Ascending aorta (tissue), 2 donors: ENCODE measurements around the gene MBTPS2. TPM values are rescaled to one million over a fixed set of nuclear protein-coding genes. Genes with fewer than 3 reads are reported as not detected.

Experiments
- DNase-seq, 2 donors: peaks; one replicate each; pipeline ENCODE4 v3.0.0-alpha.2; 2019; ENCODE audit warnings: low spot score in 2 of 2
- H3K27ac ChIP-seq, 2 donors: fragments of 200-600 bp; sonication (generic); one replicate each; pipeline ENCODE4 v1.5.1; 2016 to 2017; ENCODE audit warnings: mild to moderate bottlenecking in 1 of 2
- H3K27me3 ChIP-seq: fragments of 200-600 bp; sonication (generic); one replicate; pipeline ENCODE4 v1.5.1; 2017
- H3K36me3 ChIP-seq, 2 donors: fragments of 200-600 bp; sonication (generic); one replicate each; pipeline ENCODE4 v1.5.1; 2016
- H3K4me1 ChIP-seq, 2 donors: fragments of 200-600 bp; sonication (generic); one replicate each; pipeline ENCODE4 v1.5.1; 2016 to 2017; ENCODE audit warnings: mild to moderate bottlenecking in 1 of 2
- H3K4me3 ChIP-seq, 2 donors: fragments of 200-600 bp; sonication (generic); one replicate each; pipeline ENCODE4 v1.5.1; 2016 to 2017; ENCODE audit warnings: mild to moderate bottlenecking in 1 of 2
- H3K9me3 ChIP-seq, 2 donors: fragments of 200-600 bp; sonication (generic); one replicate each; pipeline ENCODE4 v1.5.1; 2016
- CTCF ChIP-seq, 3 experiments: fragments of 200-600 bp in 2 of 3; fragments of 450-650 bp in 1 of 3; sonication (generic) in 2 of 3; IDR thresholded peaks; one replicate each; pipeline ENCODE4 v1.5.1; 2016 to 2019; ENCODE audit warnings: antibody characterized with exemption in 3 of 3, mild to moderate bottlenecking in 1 of 3, moderate library complexity in 1 of 3
- intact Hi-C: fragments of 100-400 bp; cut with DNase I; formaldehyde crosslinking; loops from one replicate; pipeline ENCODE4 v1.15.1; 2023
- total RNA-seq: library from RNA; depleted of rRNA; stranded (reverse); fragments of >200 nt; gene quantifications from one replicate; pipeline ENCODE4 v1.1.0, GENCODE V29; 2016

MBTPS2 gene
- total RNA-seq, 1 donor from 2014 or later, result 6.2 TPM

- no peak for DNase-seq
- peak overlapping the region; percentile 48 to 60 for H3K27ac ChIP-seq
- H3K27me3 ChIP-seq, result no peaks in the 10 kb centered on the region
- no peaks in the 10 kb centered on the region for H3K36me3 ChIP-seq
- peak overlapping the region; percentile 37 to 42 for H3K4me3 ChIP-seq
- H3K4me1 ChIP-seq, result peaks cover 0 to 6% of the 10 kb centered on the region in 2 donors
- TF ChIP-seq CTCF (IDR thresholded peaks at IDR 0.05), result no peak
- H3K9me3 ChIP-seq, result no peaks in the 10 kb centered on the region
- intact Hi-C loops, result no loop called here
Measured at GRCh38 chrX:21926527-21927278, 87.3 kb downstream of the MBTPS2 start.

DNA sequence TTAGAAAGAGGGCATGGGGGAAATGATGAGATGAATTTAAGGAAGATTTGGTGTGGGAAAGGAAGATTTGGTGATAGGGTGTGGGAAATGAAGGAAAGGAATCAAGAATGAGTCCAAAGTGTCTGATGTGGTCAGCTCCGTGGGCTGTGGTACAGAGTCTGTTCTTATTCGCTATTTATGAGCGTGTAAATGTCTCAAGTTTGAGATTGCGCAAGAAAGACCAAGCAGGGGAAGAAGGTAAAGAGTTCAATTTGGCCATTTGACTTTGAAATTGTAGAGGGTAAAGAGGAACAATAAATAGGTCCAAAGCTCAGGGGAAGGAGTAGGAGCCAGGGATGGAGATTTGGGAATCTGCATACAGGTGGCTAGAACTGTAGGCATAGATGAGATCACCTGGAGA, 89.8 kb downstream of the MBTPS2 start:
- Histone ChIP-seq H3K9me3 (no peaks in the 10 kb centered on the region), H3K4me3 (no peak overlapping the region), H3K4me1 (peaks cover 0 to 13% of the 10 kb centered on the region in 2 donors), H3K27me3 (no peaks in the 10 kb centered on the region), H3K36me3 (no peaks in the 10 kb centered on the region), H3K27ac (no peak overlapping the region)
- DNase-seq, result no peak
- intact Hi-C loops, result no loop called here
- no peak for TF ChIP-seq CTCF (IDR thresholded peaks at IDR 0.05)

DNA sequence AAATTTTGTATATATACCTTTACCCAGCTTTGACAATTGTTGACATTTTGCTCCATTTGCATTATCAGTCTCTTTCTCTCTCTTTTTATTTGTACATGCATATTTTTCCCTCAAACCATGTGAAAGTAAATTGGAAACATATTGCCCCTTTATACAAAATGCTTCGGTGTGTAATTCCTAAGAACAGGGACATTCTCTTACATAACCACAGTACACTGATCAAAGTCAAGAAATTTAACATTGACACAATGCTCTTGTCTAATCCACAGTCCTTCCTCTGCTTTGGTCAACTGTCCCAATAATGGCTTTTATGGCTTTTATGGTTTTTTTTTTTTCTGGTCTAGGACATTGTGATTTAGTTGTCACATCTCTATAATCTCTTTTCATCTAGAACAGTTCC, 91.6 kb downstream of the MBTPS2 start:
- Histone ChIP-seq H3K27ac (no peak overlapping the region), H3K4me3 (no peak overlapping the region), H3K4me1 (peaks cover 0 to 8% of the 10 kb centered on the region in 2 donors), H3K9me3 (no peaks in the 10 kb centered on the region), H3K27me3 (no peaks in the 10 kb centered on the region), H3K36me3 (no peaks in the 10 kb centered on the region)
- no peak for DNase-seq
- intact Hi-C loops, result no loop called here
- no peak for TF ChIP-seq CTCF (IDR thresholded peaks at IDR 0.05)

DNA sequence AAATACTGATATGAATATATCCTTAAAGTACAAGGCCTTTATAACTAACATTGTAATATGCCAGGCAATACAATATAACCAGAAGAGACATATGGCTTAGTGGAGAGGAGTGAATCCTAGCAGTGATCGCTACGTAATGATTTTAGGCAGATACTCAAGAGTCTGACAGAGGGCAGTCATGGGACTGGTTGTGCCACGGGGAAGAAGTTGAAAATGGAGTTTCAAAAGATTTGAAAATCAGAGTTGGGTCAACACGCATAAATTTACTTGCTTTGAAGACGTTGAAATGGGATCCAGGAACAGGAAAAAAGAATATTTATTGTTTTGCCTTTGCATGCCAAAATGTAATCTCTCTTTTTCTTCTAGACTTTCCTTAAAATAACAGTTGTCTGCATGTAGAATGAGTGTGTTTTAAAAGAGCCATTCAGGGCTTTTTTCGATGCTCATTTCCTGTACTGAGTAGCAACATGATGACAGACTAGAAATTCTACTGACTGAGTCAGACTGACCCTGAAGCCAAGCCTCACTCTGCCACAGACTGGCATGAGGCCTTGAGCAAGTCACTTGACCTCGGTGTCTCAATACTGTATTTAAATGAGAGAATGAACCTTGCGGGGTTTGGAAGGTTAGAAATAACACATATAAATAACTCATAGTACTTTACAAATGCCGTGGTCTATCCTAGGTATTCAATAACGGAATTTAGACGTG, 93.0 kb downstream of the MBTPS2 start:
- intact Hi-C loops, result loop anchor here (1.0 kb wide), 1 partner anchor 8 kb away; the partner anchor contains the start of gene SMS
- Histone ChIP-seq H3K9me3 (no peaks in the 10 kb centered on the region), H3K4me1 (peaks cover 0 to 7% of the 10 kb centered on the region in 2 donors), H3K27me3 (no peaks in the 10 kb centered on the region), H3K4me3 (no peak overlapping the region), H3K27ac (peak overlapping the region; percentile 58 to 79), H3K36me3 (no peaks in the 10 kb centered on the region)
- peak in 1 of 2 donors; percentile 81 for DNase-seq
- no peak for TF ChIP-seq CTCF (IDR thresholded peaks at IDR 0.05)

- Histone ChIP-seq H3K27me3 (no peaks in the 10 kb centered on the region), H3K27ac (peak overlapping the region; percentile 58 to 79), H3K36me3 (no peaks in the 10 kb centered on the region), H3K4me1 (peaks cover 0 to 7% of the 10 kb centered on the region in 2 donors), H3K4me3 (no peak overlapping the region), H3K9me3 (no peaks in the 10 kb centered on the region)
- no peak for DNase-seq
- intact Hi-C loops, result no loop called here
- TF ChIP-seq CTCF (IDR thresholded peaks at IDR 0.05), result no peak
Measured at GRCh38 chrX:21933077-21933476, 93.7 kb downstream of the MBTPS2 start.
